ENCODE measurements around the gene SPTLC1.
A peak's percentile ranks its signal among the peaks of the same experiment; 100 is the strongest.
"Not testable (repeated sequence)": the region's sequence is repeated elsewhere in the genome, so short reads cannot be mapped to it uniquely, and the experiment has no call there.

The SPTLC1 gene

GRCh38 chr9:92140074-92140753 lies 25.0 kb upstream of the SPTLC1 start:
- peak; percentile 69 for DNase-seq

- not testable (repeated sequence) for DNase-seq
Observed at GRCh38 chr9:92138960-92139540, 23.8 kb upstream of the SPTLC1 start.

GRCh38 chr9:92138157-92138959 lies 23.1 kb upstream of the SPTLC1 start:
- peak; percentile 72 for DNase-seq

- DNase-seq, result no peak
Observed at GRCh38 chr9:92136184-92136858, 21.1 kb upstream of the SPTLC1 start.

GRCh38 chr9:92135576-92135975 lies 20.4 kb upstream of the SPTLC1 start:
- no peak for DNase-seq

GRCh38 chr9:92133949-92134604 lies 18.9 kb upstream of the SPTLC1 start:
- DNase-seq, result peak; percentile 69

GRCh38 chr9:92132913-92133312 lies 17.7 kb upstream of the SPTLC1 start:
- DNase-seq, result not testable (repeated sequence)

- no peak for DNase-seq
Observed at GRCh38 chr9:92132501-92132900, 17.3 kb upstream of the SPTLC1 start.

- no peak for DNase-seq
Observed at GRCh38 chr9:92122800-92123199, 7.6 kb upstream of the SPTLC1 start.

- DNase-seq, result no peak
Observed at GRCh38 chr9:92122061-92122460, 6.8 kb upstream of the SPTLC1 start.

GRCh38 chr9:92121265-92121664 lies 6.1 kb upstream of the SPTLC1 start:
- DNase-seq, result no peak

GRCh38 chr9:92120138-92120537 lies 4.9 kb upstream of the SPTLC1 start:
- no peak for DNase-seq

- DNase-seq, result no peak
Observed at GRCh38 chr9:92119586-92119985, 4.4 kb upstream of the SPTLC1 start.

GRCh38 chr9:92108122-92108521 lies 7.1 kb downstream of the SPTLC1 start:
- no peak for DNase-seq

- DNase-seq, result not testable (repeated sequence)
Observed at GRCh38 chr9:92105446-92106225, 9.6 kb downstream of the SPTLC1 start.

GRCh38 chr9:92103601-92104000 lies 11.6 kb downstream of the SPTLC1 start:
- DNase-seq, result not testable (repeated sequence)

GRCh38 chr9:92100237-92100911 lies 14.8 kb downstream of the SPTLC1 start:
- no peak for DNase-seq

GRCh38 chr9:92098638-92099037 lies 16.6 kb downstream of the SPTLC1 start:
- DNase-seq, result no peak

- peak; percentile 25 for DNase-seq
Observed at GRCh38 chr9:92097997-92098482, 17.2 kb downstream of the SPTLC1 start.

GRCh38 chr9:92095236-92095635 lies 20.0 kb downstream of the SPTLC1 start:
- no peak for DNase-seq

- DNase-seq, result no peak
Observed at GRCh38 chr9:92094655-92095054, 20.6 kb downstream of the SPTLC1 start.

All from activated CD4-positive, alpha-beta T cell treated with anti-CD3 and anti-CD28 coated beads, Interleukin-2, amount 50 U/mL, for 1 hour (primary cell).